HG03521 (cell line): ENCODE results near the gene MAP4K2.

Experiments
- ATAC-seq: cut with Tn5 transposase; IDR thresholded peaks from one replicate; pipeline ENCODE4 v1.9.1; 2021; ENCODE audit warnings: mild to moderate bottlenecking, moderate library complexity; ENCODE audit not compliant: unreplicated experiment

Gene MAP4K2

GRCh38 chr11:64793271-64794160, 9.5 kb downstream of the MAP4K2 start:
- no peak for ATAC-seq

DNA sequence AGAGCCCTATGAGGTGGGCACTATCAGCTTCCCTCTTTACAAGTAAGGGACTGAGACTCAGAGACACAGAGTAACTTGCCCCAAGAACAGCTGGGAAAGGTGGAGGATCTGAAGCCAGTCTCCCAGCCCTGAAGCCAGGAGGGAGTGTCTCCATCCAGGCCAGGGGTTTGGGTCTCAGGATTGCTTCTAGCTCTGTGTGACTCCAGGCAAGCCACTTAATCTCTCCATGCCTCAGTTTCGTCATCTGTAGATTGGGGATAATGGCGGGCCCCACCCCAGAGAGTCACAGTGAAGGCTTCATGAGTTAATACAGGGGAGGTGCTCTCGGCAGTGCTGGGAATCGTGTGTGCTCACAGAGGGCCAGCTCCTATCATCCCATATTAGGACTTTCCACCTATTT, 10.5 kb downstream of the MAP4K2 start:
- ATAC-seq = no peak

GRCh38 chr11:64791781-64792291, 11.2 kb downstream of the MAP4K2 start:
- no peak for ATAC-seq

DNA sequence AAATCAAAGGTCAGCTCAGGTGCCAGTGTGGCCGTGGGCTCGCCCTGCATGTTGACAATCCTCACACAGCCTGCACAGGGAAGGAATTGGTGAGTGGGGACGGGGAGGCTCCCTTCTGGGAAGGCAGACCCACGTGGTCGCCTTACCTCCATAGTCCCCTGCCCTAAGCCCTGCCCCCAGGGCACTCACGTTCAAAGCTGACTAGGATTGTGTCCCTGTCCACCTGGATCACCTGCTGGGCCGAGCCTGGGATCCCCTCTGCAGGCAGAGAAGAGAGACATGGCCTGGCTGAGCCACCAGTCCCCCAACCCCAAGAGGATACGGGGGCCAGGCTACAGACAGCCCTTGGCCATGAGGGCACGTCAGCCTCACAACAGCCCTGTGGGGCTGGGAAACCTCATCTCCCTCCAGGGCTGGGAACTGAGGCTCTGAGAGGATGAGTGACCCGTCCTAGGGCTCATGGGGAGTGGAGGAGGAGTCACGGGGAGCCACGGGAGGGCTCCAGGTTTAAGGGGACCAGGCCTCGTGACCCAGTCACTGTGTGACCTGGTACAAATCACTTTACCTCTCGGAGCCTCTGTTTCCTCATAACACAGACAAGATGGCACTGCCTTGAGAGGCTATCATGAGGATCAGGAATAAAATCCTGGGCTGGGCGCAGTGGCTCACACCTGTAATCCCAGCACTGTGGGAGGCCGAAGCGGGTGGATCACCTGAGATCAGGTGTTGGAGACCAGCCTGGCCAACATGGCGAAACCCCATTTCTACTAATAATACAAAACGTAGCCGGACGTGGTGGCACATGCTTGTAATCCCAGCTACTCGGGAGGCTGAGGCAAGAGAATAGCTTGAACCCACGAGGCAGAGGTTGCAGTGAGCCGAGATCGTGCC, 12.6 kb downstream of the MAP4K2 start:
- ATAC-seq = no peak

GRCh38 chr11:64789331-64790204, 13.4 kb downstream of the MAP4K2 start:
- ATAC-seq = no peak

DNA sequence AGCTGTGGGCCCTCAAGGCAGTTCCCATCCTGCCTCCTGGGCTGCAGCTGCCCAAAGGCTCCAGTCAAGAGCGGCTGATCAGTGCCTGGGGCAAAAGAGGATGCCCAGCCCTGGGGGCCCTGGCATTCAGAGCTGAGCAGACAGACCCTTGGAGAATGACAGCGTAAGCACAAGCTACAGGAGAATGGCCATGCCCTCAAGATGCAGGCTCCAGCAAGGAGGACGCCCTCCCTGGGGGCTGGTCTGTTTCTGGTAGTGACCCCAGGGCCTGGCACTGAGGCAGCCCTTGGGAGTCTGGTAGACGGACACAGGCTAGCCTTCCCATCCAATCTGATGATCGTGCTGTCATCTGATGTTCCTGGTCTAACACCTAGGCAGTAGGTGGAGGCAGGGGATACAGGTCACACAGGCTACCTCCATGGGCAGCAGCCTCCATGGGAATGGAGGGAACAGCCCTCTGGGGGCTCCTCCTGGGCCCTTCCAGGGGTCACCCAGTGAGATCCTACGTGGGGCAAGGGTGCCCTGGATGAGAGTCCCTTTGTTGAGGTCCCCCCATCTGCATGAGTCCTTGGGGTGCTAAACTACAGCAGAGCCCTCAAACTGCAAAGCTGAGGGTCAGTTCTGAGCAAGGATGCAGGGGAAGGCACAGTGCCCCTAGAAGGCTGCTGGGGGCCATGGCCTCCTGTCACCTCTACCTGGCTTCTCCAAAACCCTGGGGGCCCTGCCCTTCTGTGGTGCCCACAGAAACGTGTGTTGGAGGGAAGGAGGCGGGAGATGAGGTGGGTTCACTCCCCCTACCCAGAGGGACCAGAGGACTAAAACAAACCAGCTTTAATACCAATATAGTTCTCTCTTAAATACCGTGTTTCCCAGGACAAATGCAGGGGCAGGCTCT, 14.4 kb downstream of the MAP4K2 start:
- ATAC-seq = no peak

DNA sequence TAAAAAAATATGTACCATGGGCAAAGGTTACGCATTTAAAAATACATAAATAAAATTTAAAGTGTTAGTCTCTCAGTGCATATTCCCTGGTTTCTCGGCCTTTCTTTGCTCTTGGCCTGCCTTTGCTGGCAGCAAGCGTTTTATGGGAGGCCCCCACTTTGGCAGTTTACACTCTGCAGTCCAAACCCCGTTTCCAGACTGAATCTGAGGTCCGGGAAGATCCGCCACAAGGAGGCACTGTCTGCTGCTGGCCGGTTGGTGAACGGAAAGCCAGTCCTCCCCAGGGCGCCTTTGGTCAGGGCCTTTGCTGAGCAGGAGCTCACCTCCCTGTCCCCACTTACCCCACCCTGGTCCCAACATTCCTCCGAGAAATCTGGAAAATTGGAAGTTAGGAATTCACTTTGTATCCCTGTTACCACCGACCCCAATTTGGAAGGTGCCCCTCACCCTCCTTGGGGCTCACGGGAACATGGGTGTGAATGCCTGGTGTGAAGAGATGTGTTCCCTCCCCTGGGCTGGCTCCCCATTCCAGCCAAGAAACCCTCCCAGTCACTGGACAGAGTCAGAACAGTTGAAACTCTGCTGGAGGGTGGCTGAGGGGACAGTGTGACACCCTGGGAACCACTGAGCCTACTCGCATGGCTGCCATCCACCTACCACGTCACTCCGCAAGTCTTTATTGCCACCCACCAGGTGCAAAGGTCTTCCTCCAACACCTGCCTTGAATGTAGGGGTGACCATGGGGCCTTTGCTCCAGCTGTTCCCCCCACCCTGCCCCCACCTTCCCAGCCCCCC, 15.3 kb downstream of the MAP4K2 start:
- ATAC-seq = no peak

DNA sequence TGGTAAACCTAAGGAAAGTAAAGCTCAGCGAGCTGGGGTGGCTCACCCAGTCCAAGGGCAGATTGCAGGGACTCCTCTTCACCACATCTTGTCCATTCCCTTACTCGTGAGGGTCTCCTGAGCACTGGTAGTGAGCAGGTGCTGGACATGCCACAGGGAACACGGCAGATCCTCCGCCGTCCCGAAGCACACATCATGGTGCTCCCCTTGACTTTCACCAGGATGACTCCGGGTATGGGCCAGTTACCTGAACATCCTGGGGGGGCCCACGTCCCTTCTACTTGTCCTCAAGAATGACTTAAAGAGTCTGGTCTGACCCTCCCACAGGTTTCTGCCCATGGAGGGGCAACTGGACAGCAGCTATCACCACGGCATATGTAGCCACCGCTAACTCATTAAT, 16.7 kb downstream of the MAP4K2 start:
- no peak for ATAC-seq

- no peak for ATAC-seq
Observed at GRCh38 chr11:64784813-64785581, 18.0 kb downstream of the MAP4K2 start.

DNA sequence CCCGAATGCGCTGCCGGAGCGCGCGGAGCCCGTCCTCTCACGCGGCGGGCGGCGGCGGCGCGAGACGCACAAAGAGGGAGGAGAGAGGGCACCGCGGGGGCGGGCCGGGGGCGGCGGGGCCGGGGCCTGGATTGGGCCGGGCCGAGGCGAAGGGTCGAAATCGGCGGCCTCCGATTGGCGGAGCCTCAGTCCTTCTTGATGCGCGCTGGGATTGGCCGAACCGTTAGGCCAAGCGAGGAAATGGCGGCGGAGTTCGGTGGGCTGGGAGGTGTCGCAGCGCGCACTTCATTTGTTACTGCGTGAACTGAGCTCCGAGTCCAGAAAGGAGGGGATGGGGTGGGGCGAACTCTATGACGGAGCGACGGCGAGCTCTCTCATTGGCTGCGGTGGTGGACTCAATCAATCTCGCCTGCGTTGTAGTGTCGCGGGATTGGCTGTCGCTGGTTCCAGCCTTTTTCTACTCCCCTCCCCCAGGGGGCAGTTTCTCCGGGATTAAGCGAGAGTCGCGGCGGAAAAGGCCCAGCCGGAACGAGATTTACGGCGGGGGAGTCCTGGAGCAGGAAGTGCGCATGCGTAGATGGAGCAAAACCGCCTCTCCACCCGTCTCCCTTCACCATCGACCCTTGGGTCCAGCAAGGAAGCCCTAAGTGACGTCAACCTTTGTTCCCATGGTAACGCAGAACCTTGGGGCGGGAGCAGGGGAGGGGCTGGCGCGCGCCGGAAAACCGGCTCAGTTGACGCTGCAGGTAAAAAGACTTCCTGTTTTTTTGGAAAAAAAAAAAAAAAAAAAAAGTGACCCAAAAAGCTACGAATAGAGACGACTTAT, 24.3 kb downstream of the MAP4K2 start, which contains the start of gene SF1:
Gene SF1, minus strand, starts transcription at position 70 of the 826 bp plus-strand sequence. CDS start 150 bp downstream, outside the sequence.
- ATAC-seq = peak; percentile 67

DNA sequence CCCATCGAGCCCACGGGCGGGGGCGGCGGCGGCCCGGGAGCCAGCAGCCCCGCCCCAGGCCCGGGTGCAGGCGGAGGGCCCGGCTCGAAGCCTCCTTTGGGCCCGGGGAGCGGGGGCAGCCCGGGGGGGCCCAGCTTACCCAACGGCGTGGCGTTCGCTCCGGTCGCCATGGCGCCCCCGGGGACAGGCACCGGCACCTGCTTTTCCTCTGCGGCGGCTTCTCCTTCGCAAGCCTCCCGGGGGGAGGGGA, 24.9 kb downstream of the MAP4K2 start:
- ATAC-seq = no peak

DNA sequence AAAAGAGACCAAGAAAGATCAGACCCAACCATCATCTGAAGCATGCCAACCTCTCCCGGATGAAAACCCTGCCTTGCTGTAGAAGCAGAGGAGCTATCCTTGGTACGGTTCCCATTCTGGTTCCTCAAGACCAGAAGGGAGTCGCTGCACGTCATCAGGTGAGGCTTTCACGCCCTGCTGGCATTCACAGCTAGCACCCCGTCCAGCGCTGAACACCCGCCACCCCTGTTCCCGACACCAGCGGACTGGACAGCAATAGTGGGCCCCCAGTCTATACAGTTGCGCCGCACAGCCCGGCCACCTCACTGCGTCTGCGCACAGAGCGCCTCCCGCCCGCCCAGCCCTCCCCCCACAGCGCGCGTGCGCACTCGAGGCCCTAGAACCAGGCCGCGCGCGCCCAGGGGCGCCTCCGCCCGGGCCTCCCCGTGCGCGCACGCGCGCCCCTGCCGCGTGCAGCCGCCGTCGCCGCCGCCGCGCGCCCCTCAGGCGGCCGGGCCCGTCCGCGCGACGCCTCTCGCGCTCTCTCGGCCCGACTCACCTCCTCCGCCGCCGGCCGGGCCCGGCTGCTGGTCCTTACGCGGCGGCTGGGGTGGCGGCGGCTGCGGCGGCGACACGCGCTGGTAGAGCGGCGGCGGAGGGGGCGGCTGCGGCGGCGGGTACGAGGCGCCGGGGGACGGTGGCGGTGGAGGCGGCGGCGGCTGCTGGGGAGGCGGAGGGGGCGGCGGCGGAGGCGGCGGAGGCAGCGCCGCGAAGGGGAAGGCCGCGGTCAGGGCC, 25.4 kb downstream of the MAP4K2 start:
- peak; percentile 27 for ATAC-seq

DNA sequence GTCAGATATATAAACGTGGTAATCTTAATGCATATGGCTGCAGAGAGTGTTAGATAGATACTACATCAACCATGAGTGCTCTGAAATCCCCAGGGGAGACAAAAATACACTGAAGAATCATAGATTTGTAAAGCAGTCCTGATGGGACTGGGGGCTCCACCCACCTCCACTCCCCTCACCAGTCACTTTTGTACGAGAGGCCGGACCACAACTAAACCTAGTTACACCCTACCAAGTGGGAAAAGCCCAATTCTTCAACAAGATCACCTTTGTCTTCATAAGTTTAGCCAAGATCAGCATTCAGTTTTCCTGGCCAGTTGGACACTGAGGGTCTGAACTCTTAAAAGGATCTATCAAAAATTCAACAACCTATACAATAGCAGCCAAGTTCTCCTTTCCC, 26.1 kb downstream of the MAP4K2 start:
- no peak for ATAC-seq

DNA sequence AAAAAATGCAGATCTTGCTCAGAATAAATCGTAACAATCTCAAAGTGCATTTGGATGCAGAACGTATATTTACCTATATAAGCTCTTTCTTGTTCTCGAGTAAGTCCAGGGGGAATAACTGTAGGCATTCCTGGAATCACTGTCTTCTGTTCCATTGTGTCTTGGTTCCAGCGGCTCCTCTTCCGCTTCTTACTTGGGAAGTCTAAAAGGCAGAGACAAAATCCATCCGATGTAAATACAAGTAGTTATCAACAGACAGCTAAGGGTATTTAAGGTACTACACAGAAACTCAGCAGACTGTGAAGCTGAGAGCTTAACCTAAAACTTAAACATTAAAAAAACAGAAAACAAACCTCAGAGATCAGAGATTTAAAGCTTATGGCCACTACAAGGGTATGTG, 26.6 kb downstream of the MAP4K2 start:
- ATAC-seq = no peak

- ATAC-seq = no peak
Observed at GRCh38 chr11:64774144-64774543, 28.9 kb downstream of the MAP4K2 start.

DNA sequence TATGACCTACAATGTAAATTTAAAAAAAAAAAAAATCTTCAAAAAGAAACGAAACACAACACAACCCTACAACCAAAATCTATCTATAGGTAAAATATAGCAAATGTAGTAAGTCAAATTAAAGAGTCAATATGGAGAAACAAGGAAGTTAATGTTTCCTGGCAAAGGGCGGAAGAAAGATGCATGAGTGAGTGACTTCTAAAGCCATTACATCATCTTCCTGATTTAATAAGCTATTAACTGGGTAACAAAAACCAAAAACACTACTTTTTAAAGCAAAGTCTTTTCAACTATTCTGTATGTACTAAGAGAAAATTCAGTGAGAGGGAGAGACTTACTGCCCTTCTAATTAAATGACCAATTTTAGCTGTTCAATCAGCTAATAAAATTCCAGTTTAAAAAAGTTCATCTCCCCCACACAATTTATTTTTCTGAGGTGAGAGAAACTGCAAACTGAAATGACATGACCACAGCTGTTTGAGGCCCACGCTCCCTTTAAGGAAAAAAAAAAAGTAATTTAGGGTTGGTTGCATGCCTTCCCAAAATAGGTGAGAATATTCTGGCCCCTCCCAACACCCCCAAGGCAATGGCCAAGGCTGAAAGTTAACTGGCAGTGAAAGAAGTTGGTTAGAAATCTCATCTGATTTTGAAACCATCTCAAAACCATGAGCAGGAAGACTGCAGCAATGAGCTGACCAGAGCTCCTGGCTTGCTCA, 30.6 kb downstream of the MAP4K2 start:
- no peak for ATAC-seq
